Daoy (cell line): Measurements from ENCODE around the gene SOST. TPM values are rescaled to one million over a fixed set of nuclear protein-coding genes. Genes with fewer than 3 reads are reported as not detected.

Source experiments
- DNase-seq: peaks from one replicate; pipeline ENCODE4 v3.0.0-alpha.2; 2015; ENCODE audit warnings: low read depth
- total RNA-seq: library from RNA; depleted of rRNA; stranded (reverse); fragments of >200 nt; shearing (Covaris generic); gene quantifications from 2 replicates; pipeline ENCODE4 v1.2.3, GENCODE V29; 2014; rRNA removed

Gene SOST
- total RNA-seq, 1 experiment from 2014 or later: 0.29 TPM

DNA sequence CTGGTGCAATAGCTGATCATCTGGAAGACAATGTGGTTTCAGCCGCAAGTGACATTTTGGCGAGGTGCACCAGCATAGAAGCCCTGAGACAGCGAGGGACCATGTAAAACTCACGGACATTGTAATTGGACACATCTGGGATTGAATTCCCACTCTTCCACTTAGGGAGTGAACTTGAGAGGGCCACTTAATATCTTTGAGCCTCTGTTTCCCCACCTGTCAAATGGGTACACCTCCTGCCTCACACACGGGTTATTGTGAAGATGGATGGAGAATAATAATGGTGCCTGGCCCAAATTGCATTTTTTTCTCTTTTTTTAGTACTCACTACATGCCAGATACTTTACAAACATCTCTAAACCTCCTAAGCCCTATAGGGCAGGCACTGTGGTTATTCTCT, 51.4 kb downstream of the SOST start:
- no peak for DNase-seq

- no peak for DNase-seq
Measured at GRCh38 chr17:43706235-43706634, 52.4 kb downstream of the SOST start.

Other genes with a start within 250 kb of the SOST start
- gene ETV4, start 212.5 kb downstream of the SOST start, total RNA-seq: 27.7 and 51.4 TPM in 2 replicates
- gene MEOX1, start 96.9 kb downstream of the SOST start, total RNA-seq: 8.6 and 13.1 TPM in 2 replicates
- gene DUSP3, start 20.2 kb upstream of the SOST start, total RNA-seq: 14.2 and 17.8 TPM in 2 replicates
- not detected in 2 replicates for gene CFAP97D1, start 21.6 kb upstream of the SOST start, total RNA-seq
- 9.0 and 17.7 TPM in 2 replicates for gene MPP3, start 74.4 kb upstream of the SOST start, total RNA-seq
- 0.51 TPM in 1 of 2 replicates, not detected in the other for gene CD300LG, start 88.4 kb upstream of the SOST start, total RNA-seq
- 1.1 and 1.3 TPM in 2 replicates for gene MPP2, start 148.7 kb upstream of the SOST start, total RNA-seq
- not detected in 2 replicates for gene PPY, start 183.7 kb upstream of the SOST start, total RNA-seq
- gene PYY, start 195.1 kb upstream of the SOST start, total RNA-seq: not detected in 2 replicates
- 0.09 and 1.1 TPM in 2 replicates for gene NAGS, start 245.8 kb upstream of the SOST start, total RNA-seq